HepG2 (cell line): ENCODE data around the gene GDAP1L1. TPM values are rescaled to one million over a fixed set of nuclear protein-coding genes. Genes with fewer than 3 reads are reported as not detected.

Experiments used
- CBX5 ChIP-seq: sonication (generic); formaldehyde crosslinking; IDR thresholded peaks from 2 replicates; pipeline ENCODE4 v1.4.0; 2020; ENCODE audit warnings: missing genetic modification reagents, borderline replicate concordance
- CC2D1A ChIP-seq: sonication (generic); formaldehyde crosslinking; IDR thresholded peaks from 2 replicates; pipeline ENCODE4 v1.8.1; 2023; ENCODE audit warnings: mild to moderate bottlenecking, missing genetic modification reagents
- ELF3 ChIP-seq: IDR thresholded peaks from 2 replicates; pipeline ENCODE4 v1.6.1; 2016; ENCODE audit warnings: missing genetic modification reagents, missing compliant biosample characterization
- HNF4A ChIP-seq: sonication (generic); formaldehyde crosslinking; IDR thresholded peaks from 2 replicates; pipeline ENCODE4 v1.4.0; 2020; ENCODE audit warnings: missing genetic modification reagents
- KLF15 ChIP-seq: sonication (generic); formaldehyde crosslinking; IDR thresholded peaks from 2 replicates; pipeline ENCODE4 v1.8.1; 2023; ENCODE audit warnings: borderline replicate concordance, mild to moderate bottlenecking, inconsistent platforms, missing genetic modification reagents, mixed read lengths
- NCOA2 ChIP-seq: sonication (generic); formaldehyde crosslinking; IDR thresholded peaks from 2 replicates; pipeline ENCODE4 v1.8.0; 2022; ENCODE audit warnings: inconsistent platforms
- PLRG1 ChIP-seq: fragments of 450-650 bp; conservative IDR thresholded peaks from 2 replicates; pipeline ENCODE4 v1.6.1; 2016
- POLR2A ChIP-seq, 2 experiments: IDR thresholded peaks; 2 replicates each; pipeline ENCODE4 v1.6.1; 2011; ENCODE audit warnings: low read depth in 2 of 2, low read length in 2 of 2, mild to moderate bottlenecking in 1 of 2, moderate library complexity in 1 of 2; ENCODE audit not compliant: insufficient read depth in 1 of 2
- SAFB2 ChIP-seq: sonication (generic); formaldehyde crosslinking; IDR thresholded peaks from 2 replicates; pipeline ENCODE4 v1.5.1; 2020; ENCODE audit warnings: missing genetic modification reagents, low read depth, mild to moderate bottlenecking, borderline replicate concordance
- SALL1 ChIP-seq: sonication (generic); formaldehyde crosslinking; IDR thresholded peaks from 2 replicates; pipeline ENCODE4 v1.8.0; 2022; ENCODE audit warnings: mild to moderate bottlenecking, missing genetic modification reagents
- SMARCE1 ChIP-seq: fragments of 450-650 bp; IDR thresholded peaks from 2 replicates; pipeline ENCODE4 v1.6.1; 2017; ENCODE audit warnings: borderline replicate concordance
- TOPORS ChIP-seq: sonication (generic); formaldehyde crosslinking; IDR thresholded peaks from 2 replicates; pipeline ENCODE4 v1.8.0; 2023; ENCODE audit warnings: mild to moderate bottlenecking, missing genetic modification reagents
- YEATS2 ChIP-seq: sonication (generic); formaldehyde crosslinking; IDR thresholded peaks from 2 replicates; pipeline ENCODE4 v1.4.0; 2020; ENCODE audit warnings: missing genetic modification reagents, borderline replicate concordance
- ZBTB26 ChIP-seq: IDR thresholded peaks from 2 replicates; pipeline ENCODE4 v1.6.1; 2016; ENCODE audit warnings: missing compliant biosample characterization, missing genetic modification reagents, borderline replicate concordance
- ZNF17 ChIP-seq: sonication (generic); formaldehyde crosslinking; IDR thresholded peaks from 2 replicates; pipeline ENCODE4 v1.5.0; 2020; ENCODE audit warnings: mild to moderate bottlenecking, missing genetic modification reagents
- ZNF20 ChIP-seq: sonication (generic); formaldehyde crosslinking; IDR thresholded peaks from 2 replicates; pipeline ENCODE4 v1.4.0; 2020; ENCODE audit warnings: mild to moderate bottlenecking, moderate library complexity, missing genetic modification reagents
- ZNF263 ChIP-seq: sonication (generic); formaldehyde crosslinking; IDR thresholded peaks from 2 replicates; pipeline ENCODE4 v1.4.0; 2020; ENCODE audit warnings: missing genetic modification reagents
- ZNF331 ChIP-seq: sonication (generic); formaldehyde crosslinking; IDR thresholded peaks from 2 replicates; pipeline ENCODE4 v1.4.0; 2020; ENCODE audit warnings: missing genetic modification reagents
- ZNF337 ChIP-seq: sonication (generic); formaldehyde crosslinking; IDR thresholded peaks from 2 replicates; pipeline ENCODE4 v1.5.1; 2020; ENCODE audit warnings: missing genetic modification reagents, low read depth, mild to moderate bottlenecking, borderline replicate concordance
- ZNF503 ChIP-seq: sonication (generic); formaldehyde crosslinking; IDR thresholded peaks from 2 replicates; pipeline ENCODE4 v1.4.0; 2020; ENCODE audit warnings: missing genetic modification reagents
- ZNF674 ChIP-seq: sonication (generic); formaldehyde crosslinking; IDR thresholded peaks from 2 replicates; pipeline ENCODE4 v1.5.0; 2020; ENCODE audit warnings: low read depth, mild to moderate bottlenecking, missing genetic modification reagents
- ZNF687 ChIP-seq: sonication (generic); formaldehyde crosslinking; IDR thresholded peaks from 2 replicates; pipeline ENCODE4 v1.5.1; 2020; ENCODE audit warnings: mild to moderate bottlenecking, missing genetic modification reagents, moderate library complexity
- polyA plus RNA-seq, 8 experiments: library from polyadenylated mRNA; depleted of rRNA in 3 of 8; stranded (reverse) in 7 of 8; unstranded in 1 of 8; fragments of >200 nt; fragmentation: Illumina TruSeq in 4 of 8; extraction: Trizol in 4 of 8; gene quantifications; 2 replicates each; pipeline versions ENCODE4 v1.2.1 to v1.2.3, GENCODE V29; 2011 to 2016; ENCODE audit warnings: low read depth in 4 of 8, missing spikeins in 1 of 8, mixed read lengths in 1 of 8; ENCODE audit not compliant: insufficient read depth in 1 of 8
- total RNA-seq, 5 experiments: library from RNA; depleted of rRNA; stranded (reverse); fragments of >200 nt; fragmentation: Illumina TruSeq; extraction: Trizol; gene quantifications; 2 replicates each; pipeline ENCODE4 v1.2.3, GENCODE V29; 2016; ENCODE audit warnings: low read depth in 1 of 5

Gene GDAP1L1
- total and polyA plus RNA-seq, 2 of the 13 experiments (the other 11 are each of a cell fraction or from before 2014, with no cell fraction given), result 0.04 TPM; not detected in 1

- peak; percentile 98 for TF ChIP-seq CBX5 (CRISPR knock-in tag)
- peak; percentile 93 for TF ChIP-seq TOPORS
- TF ChIP-seq ZNF263 (CRISPR knock-in tag), result peak; percentile 98
- TF ChIP-seq ZNF687 (CRISPR knock-in tag), result peak; percentile 99
- TF ChIP-seq ZNF503 (CRISPR knock-in tag), result no peak
- peak; percentile 96 for TF ChIP-seq ZNF331
- peak; percentile 79 for TF ChIP-seq HNF4A (CRISPR knock-in tag)
- no peak for TF ChIP-seq SMARCE1
- TF ChIP-seq CC2D1A, result peak; percentile 85; the same call in 1 of the 2 replicates
- TF ChIP-seq POLR2A (IDR thresholded peaks at IDR 0.05; ENCODE audit: insufficient read depth in 1 of 2, low read depth in 2 of 2, low read length in 2 of 2), result peak; percentile 75 to 97
- no peak for TF ChIP-seq ZNF674 (CRISPR knock-in tag)
- no peak; the same call in 1 of the 2 replicates for TF ChIP-seq KLF15
- no peak for TF ChIP-seq ZNF17
- peak; percentile 98 for TF ChIP-seq YEATS2
- peak; percentile 88 for TF ChIP-seq ELF3 (CRISPR knock-in tag)
- peak; percentile 98 for TF ChIP-seq SAFB2 (CRISPR knock-in tag)
- TF ChIP-seq NCOA2 (CRISPR knock-in tag), result peak; percentile 48; the same call in 1 of the 2 replicates
- TF ChIP-seq ZNF20 (CRISPR knock-in tag), result no peak
- peak; percentile 94 for TF ChIP-seq SALL1 (CRISPR knock-in tag)
- peak; percentile 90 for TF ChIP-seq ZBTB26 (CRISPR knock-in tag)
- TF ChIP-seq PLRG1, result no peak
- TF ChIP-seq ZNF337 (CRISPR knock-in tag), result 0 out of 2 replicates have a peak, but pooled peaks have one; percentile 89
Observed at GRCh38 chr20:44310664-44311639, 63.8 kb downstream of the GDAP1L1 start, which contains the start of gene FITM2 (continued).
